ENCODE measurements around the gene ST3GAL3. TPM values are rescaled to one million over a fixed set of nuclear protein-coding genes. Genes with fewer than 3 reads are reported as not detected.
A peak's percentile ranks its signal among the peaks of the same experiment; 100 is the strongest.

ST3GAL3 gene
- total RNA-seq, 1 donor from 2014 or later: 18.3 TPM

- TF ChIP-seq CTCF (conservative IDR thresholded peaks at IDR 0.05; ENCODE audit: low read depth, low read length): no peak
- DNase-seq (ENCODE audit: low read depth): no peak
- no peak overlapping the region for H3K4me3 ChIP-seq (ENCODE audit: low read depth, low read length)
Observed at GRCh38 chr1:43753422-43753821, 46.1 kb downstream of the ST3GAL3 start.

- DNase-seq (ENCODE audit: low read depth): no peak
- no peak overlapping the region for H3K4me3 ChIP-seq (ENCODE audit: low read depth, low read length)
- no peak for TF ChIP-seq CTCF (conservative IDR thresholded peaks at IDR 0.05; ENCODE audit: low read depth, low read length)
Observed at GRCh38 chr1:43754892-43755291, 47.6 kb downstream of the ST3GAL3 start.

GRCh38 chr1:43757343-43758053 is 50.2 kb downstream of the ST3GAL3 start:
- TF ChIP-seq CTCF (conservative IDR thresholded peaks at IDR 0.05; ENCODE audit: low read depth, low read length): no peak
- DNase-seq (ENCODE audit: low read depth): no peak
- no peak overlapping the region for H3K4me3 ChIP-seq (ENCODE audit: low read depth, low read length)

- no peak for TF ChIP-seq CTCF (conservative IDR thresholded peaks at IDR 0.05; ENCODE audit: low read depth, low read length)
- DNase-seq (ENCODE audit: low read depth): no peak
Observed at GRCh38 chr1:43760745-43761317, 53.5 kb downstream of the ST3GAL3 start.

GRCh38 chr1:43763497-43763973 is 56.2 kb downstream of the ST3GAL3 start:
- DNase-seq (ENCODE audit: low read depth): peak; percentile 38
- TF ChIP-seq CTCF (conservative IDR thresholded peaks at IDR 0.05; ENCODE audit: low read depth, low read length): peak; percentile 91
- H3K4me3 ChIP-seq (ENCODE audit: low read depth, low read length): no peak overlapping the region

More at GRCh38 chr1:43760745-43761317, 53.5 kb downstream of the ST3GAL3 start:
- H3K4me3 ChIP-seq (ENCODE audit: low read depth, low read length): no peak overlapping the region

- no peak for TF ChIP-seq CTCF (conservative IDR thresholded peaks at IDR 0.05; ENCODE audit: low read depth, low read length)
- no peak overlapping the region for H3K4me3 ChIP-seq (ENCODE audit: low read depth, low read length)
- DNase-seq (ENCODE audit: low read depth): no peak
Observed at GRCh38 chr1:43764581-43764980, 57.2 kb downstream of the ST3GAL3 start.

Measured in epithelial cell of proximal tubule (primary cell).